Duodenal mucosa (tissue), 2 donors: Measurements from ENCODE around the gene SNRPE.
"Not testable (repeated sequence)": the region's sequence is repeated elsewhere in the genome, so short reads cannot be mapped to it uniquely, and the experiment has no call there.

ENCODE experiments used
- H3K27ac ChIP-seq: one replicate; pipeline ENCODE4 v1.7.0; 2013; ENCODE audit warnings: low read depth, low read length
- H3K27me3 ChIP-seq, 2 donors: one replicate each; pipeline ENCODE4 v1.7.0; 2013; ENCODE audit warnings: low read length in 2 of 2, control low read depth in 1 of 2; ENCODE audit not compliant: insufficient read depth in 2 of 2, control insufficient read depth in 1 of 2
- H3K36me3 ChIP-seq, 2 donors: one replicate each; pipeline ENCODE4 v1.7.0; 2013; ENCODE audit warnings: low read length in 2 of 2, control low read depth in 1 of 2; ENCODE audit not compliant: insufficient read depth in 2 of 2, control insufficient read depth in 1 of 2
- H3K4me1 ChIP-seq, 2 donors: one replicate each; pipeline ENCODE4 v1.7.0; 2013; ENCODE audit warnings: low read length in 2 of 2, control low read depth in 1 of 2; ENCODE audit not compliant: insufficient read depth in 2 of 2, control insufficient read depth in 1 of 2
- H3K4me3 ChIP-seq, 2 donors: one replicate each; pipeline ENCODE4 v1.7.0; 2013; ENCODE audit warnings: low read length in 2 of 2, low read depth in 1 of 2
- H3K9ac ChIP-seq, 2 donors: one replicate each; pipeline ENCODE4 v1.7.0; 2013; ENCODE audit warnings: low read length in 2 of 2, low read depth in 1 of 2
- H3K9me3 ChIP-seq, 2 donors: one replicate each; pipeline ENCODE4 v1.7.0; 2013; ENCODE audit warnings: low read length in 2 of 2, control low read depth in 1 of 2; ENCODE audit not compliant: control insufficient read depth in 1 of 2

Gene SNRPE

GRCh38 chr1:203840208-203840808 is 21.1 kb upstream of the SNRPE start:
- Histone ChIP-seq H3K36me3 (peaks cover 23 to 75% of the 10 kb centered on the region in 2 donors), H3K9ac (no peak overlapping the region)

GRCh38 chr1:203842559-203842876 is 18.9 kb upstream of the SNRPE start:
- no peak overlapping the region for H3K4me3 ChIP-seq
- H3K36me3 ChIP-seq: peaks cover 21 to 64% of the 10 kb centered on the region in 2 donors
- H3K27ac ChIP-seq: no peak overlapping the region
- H3K9me3 ChIP-seq: no peaks in the 10 kb centered on the region
- H3K9ac ChIP-seq: no peak overlapping the region
- peaks cover 0 to 6% of the 10 kb centered on the region in 2 donors for H3K4me1 ChIP-seq
- no peaks in the 10 kb centered on the region for H3K27me3 ChIP-seq

More at GRCh38 chr1:203840208-203840808, 21.1 kb upstream of the SNRPE start:
- Histone ChIP-seq H3K9me3 (no peaks in the 10 kb centered on the region), H3K27me3 (no peaks in the 10 kb centered on the region), H3K4me3 (no peak overlapping the region), H3K27ac (no peak overlapping the region), H3K4me1 (peaks cover 0 to 5% of the 10 kb centered on the region in 2 donors)

GRCh38 chr1:203843435-203843834 is 18.0 kb upstream of the SNRPE start:
- H3K4me3 ChIP-seq: no peak overlapping the region
- H3K36me3 ChIP-seq: peaks cover 19 to 64% of the 10 kb centered on the region in 2 donors
- H3K4me1 ChIP-seq: peaks cover 0 to 6% of the 10 kb centered on the region in 2 donors
- no peak overlapping the region for H3K9ac ChIP-seq
- H3K27ac ChIP-seq: no peak overlapping the region
- H3K27me3 ChIP-seq: no peaks in the 10 kb centered on the region
- no peaks in the 10 kb centered on the region for H3K9me3 ChIP-seq

GRCh38 chr1:203853112-203853511 is 8.3 kb upstream of the SNRPE start:
- not testable (repeated sequence) for H3K27me3 ChIP-seq, H3K9me3 ChIP-seq, H3K4me1 ChIP-seq, H3K9ac ChIP-seq, H3K27ac ChIP-seq, H3K4me3 ChIP-seq
- H3K36me3 ChIP-seq: peaks cover 30 to 64% of the 10 kb centered on the region in 2 donors

- Histone ChIP-seq H3K4me3 (no peak overlapping the region), H3K9ac (no peak overlapping the region), H3K27ac (no peak overlapping the region), H3K4me1 (peaks cover 15 to 21% of the 10 kb centered on the region in 2 donors), H3K27me3 (no peaks in the 10 kb centered on the region), H3K9me3 (no peaks in the 10 kb centered on the region), H3K36me3 (peaks cover 3 to 24% of the 10 kb centered on the region in 2 donors)
These were observed 3.3 kb upstream of the SNRPE start for GRCh38 chr1:203858055-203858454.

- Histone ChIP-seq H3K4me1 (peaks cover 15 to 21% of the 10 kb centered on the region in 2 donors), H3K4me3 (no peak overlapping the region), H3K9ac (no peak overlapping the region), H3K27me3 (no peaks in the 10 kb centered on the region), H3K9me3 (no peaks in the 10 kb centered on the region), H3K27ac (no peak overlapping the region), H3K36me3 (peaks cover 3 to 22% of the 10 kb centered on the region in 2 donors)
These were observed 2.4 kb upstream of the SNRPE start for GRCh38 chr1:203858975-203859374.

GRCh38 chr1:203860396-203861025 is 888 bp upstream of the SNRPE start:
- Histone ChIP-seq H3K9me3 (no peaks in the 10 kb centered on the region), H3K36me3 (peaks cover 8 to 23% of the 10 kb centered on the region in 2 donors), H3K4me3 (peak overlapping the region; percentile 65 to 100), H3K4me1 (peaks cover 15 to 21% of the 10 kb centered on the region in 2 donors), H3K9ac (peak overlapping the region; percentile 57 to 72), H3K27me3 (no peaks in the 10 kb centered on the region), H3K27ac (peak overlapping the region; percentile 86)

GRCh38 chr1:203867802-203868201 is 6.4 kb downstream of the SNRPE start:
- H3K36me3 ChIP-seq: peaks cover 14 to 72% of the 10 kb centered on the region in 2 donors

GRCh38 chr1:203870245-203870644 is 8.8 kb downstream of the SNRPE start:
- H3K4me1 ChIP-seq: no peaks in the 10 kb centered on the region
- no peak overlapping the region for H3K4me3 ChIP-seq
- no peak overlapping the region for H3K27ac ChIP-seq
- no peaks in the 10 kb centered on the region for H3K27me3 ChIP-seq
- peaks cover 11 to 67% of the 10 kb centered on the region in 2 donors for H3K36me3 ChIP-seq
- no peak overlapping the region for H3K9ac ChIP-seq
- H3K9me3 ChIP-seq: no peaks in the 10 kb centered on the region

More at GRCh38 chr1:203867802-203868201, 6.4 kb downstream of the SNRPE start:
- Histone ChIP-seq H3K4me1 (peaks cover 0 to under 1% of the 10 kb centered on the region in 2 donors), H3K27ac (no peak overlapping the region), H3K9ac (no peak overlapping the region), H3K4me3 (no peak overlapping the region), H3K9me3 (no peaks in the 10 kb centered on the region), H3K27me3 (no peaks in the 10 kb centered on the region)

GRCh38 chr1:203871114-203871880 is 9.9 kb downstream of the SNRPE start:
- Histone ChIP-seq H3K9ac (no peak overlapping the region), H3K4me3 (no peak overlapping the region), H3K27me3 (no peaks in the 10 kb centered on the region), H3K36me3 (peaks cover 7 to 57% of the 10 kb centered on the region in 2 donors), H3K9me3 (no peaks in the 10 kb centered on the region), H3K4me1 (no peaks in the 10 kb centered on the region), H3K27ac (no peak overlapping the region)
